ENCODE results near the gene KIF6. TPM values are rescaled to one million over a fixed set of nuclear protein-coding genes. Genes with fewer than 3 reads are reported as not detected.

Gene KIF6
- polyA plus RNA-seq, 2 of the 4 experiments (the other 2 are of a cell fraction) = 0.05 to 0.39 TPM

GRCh38 chr6:39444479-39445019, 280.7 kb downstream of the KIF6 start (continued):
- TF ChIP-seq ESRRA (IDR thresholded peaks at IDR 0.05; ENCODE audit: borderline replicate concordance, low read length) (no peak), EHMT2 (IDR thresholded peaks at IDR 0.05; ENCODE audit: low read depth) (no peak), GATA3 (IDR thresholded peaks at IDR 0.05; ENCODE audit: borderline replicate concordance) (no peak), TP53 (CRISPR knock-in tag; IDR thresholded peaks at IDR 0.05) (no peak), SREBF2 (IDR thresholded peaks at IDR 0.05) (no peak), MAZ (IDR thresholded peaks at IDR 0.05; ENCODE audit: borderline replicate concordance, low read depth, low read length) (no peak), NPAS2 (CRISPR knock-in tag; IDR thresholded peaks at IDR 0.05; ENCODE audit: borderline replicate concordance) (no peak), BHLHE40 (IDR thresholded peaks at IDR 0.05; ENCODE audit: low read depth, low read length) (no peak), HDAC2 (IDR thresholded peaks at IDR 0.05) (no peak)
- TF ChIP-seq, protein P1, sequence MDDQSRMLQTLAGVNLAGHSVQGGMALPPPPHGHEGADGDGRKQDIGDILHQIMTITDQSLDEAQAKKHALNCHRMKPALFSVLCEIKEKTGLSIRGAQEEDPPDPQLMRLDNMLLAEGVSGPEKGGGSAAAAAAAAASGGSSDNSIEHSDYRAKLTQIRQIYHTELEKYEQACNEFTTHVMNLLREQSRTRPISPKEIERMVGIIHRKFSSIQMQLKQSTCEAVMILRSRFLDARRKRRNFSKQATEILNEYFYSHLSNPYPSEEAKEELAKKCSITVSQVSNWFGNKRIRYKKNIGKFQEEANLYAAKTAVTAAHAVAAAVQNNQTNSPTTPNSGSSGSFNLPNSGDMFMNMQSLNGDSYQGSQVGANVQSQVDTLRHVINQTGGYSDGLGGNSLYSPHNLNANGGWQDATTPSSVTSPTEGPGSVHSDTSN (IDR thresholded peaks at IDR 0.05) = no peak
- TF ChIP-seq, protein P2, sequence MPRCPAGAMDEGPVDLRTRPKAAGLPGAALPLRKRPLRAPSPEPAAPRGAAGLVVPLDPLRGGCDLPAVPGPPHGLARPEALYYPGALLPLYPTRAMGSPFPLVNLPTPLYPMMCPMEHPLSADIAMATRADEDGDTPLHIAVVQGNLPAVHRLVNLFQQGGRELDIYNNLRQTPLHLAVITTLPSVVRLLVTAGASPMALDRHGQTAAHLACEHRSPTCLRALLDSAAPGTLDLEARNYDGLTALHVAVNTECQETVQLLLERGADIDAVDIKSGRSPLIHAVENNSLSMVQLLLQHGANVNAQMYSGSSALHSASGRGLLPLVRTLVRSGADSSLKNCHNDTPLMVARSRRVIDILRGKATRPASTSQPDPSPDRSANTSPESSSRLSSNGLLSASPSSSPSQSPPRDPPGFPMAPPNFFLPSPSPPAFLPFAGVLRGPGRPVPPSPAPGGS (IDR thresholded peaks at IDR 0.05) = no peak
- TF ChIP-seq, protein P3, sequence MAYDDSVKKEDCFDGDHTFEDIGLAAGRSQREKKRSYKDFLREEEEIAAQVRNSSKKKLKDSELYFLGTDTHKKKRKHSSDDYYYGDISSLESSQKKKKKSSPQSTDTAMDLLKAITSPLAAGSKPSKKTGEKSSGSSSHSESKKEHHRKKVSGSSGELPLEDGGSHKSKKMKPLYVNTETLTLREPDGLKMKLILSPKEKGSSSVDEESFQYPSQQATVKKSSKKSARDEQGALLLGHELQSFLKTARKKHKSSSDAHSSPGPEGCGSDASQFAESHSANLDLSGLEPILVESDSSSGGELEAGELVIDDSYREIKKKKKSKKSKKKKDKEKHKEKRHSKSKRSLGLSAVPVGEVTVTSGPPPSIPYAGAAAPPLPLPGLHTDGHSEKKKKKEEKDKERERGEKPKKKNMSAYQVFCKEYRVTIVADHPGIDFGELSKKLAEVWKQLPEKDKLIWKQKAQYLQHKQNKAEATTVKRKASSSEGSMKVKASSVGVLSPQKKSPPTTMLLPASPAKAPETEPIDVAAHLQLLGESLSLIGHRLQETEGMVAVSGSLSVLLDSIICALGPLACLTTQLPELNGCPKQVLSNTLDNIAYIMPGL (CRISPR knock-in tag; IDR thresholded peaks at IDR 0.05; ENCODE audit: borderline replicate concordance) = no peak

DNA sequence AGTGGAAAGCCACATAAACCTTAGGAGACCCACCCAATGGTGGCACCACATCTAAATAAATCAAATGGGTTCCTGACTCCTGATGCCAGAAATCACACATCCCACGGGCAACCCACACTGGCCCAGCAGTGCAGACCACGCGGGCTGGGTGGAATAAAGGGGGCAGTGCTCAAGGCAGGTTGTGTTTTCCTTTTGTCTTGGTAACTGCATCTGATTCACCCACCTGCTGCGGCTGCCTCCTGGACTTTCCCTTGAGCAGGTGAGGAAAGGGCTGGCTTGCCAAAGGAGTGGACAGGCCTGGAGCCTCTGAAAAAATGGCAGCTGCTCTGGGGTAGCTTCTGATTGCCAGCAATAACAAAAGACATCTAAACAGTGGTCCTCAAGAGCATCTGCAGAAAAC, 283.2 kb downstream of the KIF6 start:
- no peaks in the 10 kb centered on the region for H3K9me3 ChIP-seq
- ATAC-seq (no peak), DNase-seq (ENCODE audit: low read depth in 1 of 2, low spot score in 1 of 2) (no peak), FAIRE-seq (no peak)
- WGBS (ENCODE audit: missing lambda C conversion rate) = 53% methylated on average over 4 of the region's 4 CpGs
- H3K4me1 ChIP-seq = no peaks in the 10 kb centered on the region
- H3K27ac ChIP-seq = no peak overlapping the region
- H3K4me2 ChIP-seq = no peak overlapping the region
- ChIA-PET POLR2A (no interaction called here), CTCF (no interaction called here)
- no peak overlapping the region for H3K4me3 ChIP-seq
- TF ChIP-seq RNF2 (IDR thresholded peaks at IDR 0.05; ENCODE audit: borderline replicate concordance, low read depth) (no peak), MAZ (IDR thresholded peaks at IDR 0.05; ENCODE audit: borderline replicate concordance, low read depth, low read length) (no peak), HOXB13 (CRISPR knock-in tag; IDR thresholded peaks at IDR 0.05; ENCODE audit: low read depth) (no peak), EHF (CRISPR knock-in tag; IDR thresholded peaks at IDR 0.05) (no peak), RARB (CRISPR knock-in tag; IDR thresholded peaks at IDR 0.05) (no peak), EP300 (IDR thresholded peaks at IDR 0.05) (no peak), POLR2A (IDR thresholded peaks at IDR 0.05; ENCODE audit: low read length) (no peak), CHD4 (IDR thresholded peaks at IDR 0.05; ENCODE audit: borderline replicate concordance) (no peak), POLR2AphosphoS2 (conservative IDR thresholded peaks at IDR 0.05; ENCODE audit: low read length) (no peak), RAD21 (conservative IDR thresholded peaks at IDR 0.05 in 1 of 2, IDR thresholded peaks at IDR 0.05 in 1 of 2) (no peak), TFCP2L1 (CRISPR knock-in tag; IDR thresholded peaks at IDR 0.05) (no peak), RCOR1 (IDR thresholded peaks at IDR 0.05; ENCODE audit: low read depth, low read length) (no peak), GATA3 (IDR thresholded peaks at IDR 0.05; ENCODE audit: borderline replicate concordance) (no peak), USF2 (IDR thresholded peaks at IDR 0.05) (no peak)
- TF ChIP-seq, protein P4, sequence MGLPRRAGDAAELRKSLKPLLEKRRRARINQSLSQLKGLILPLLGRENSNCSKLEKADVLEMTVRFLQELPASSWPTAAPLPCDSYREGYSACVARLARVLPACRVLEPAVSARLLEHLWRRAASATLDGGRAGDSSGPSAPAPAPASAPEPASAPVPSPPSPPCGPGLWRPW (IDR thresholded peaks at IDR 0.05) = no peak
- TF ChIP-seq, protein P5, sequence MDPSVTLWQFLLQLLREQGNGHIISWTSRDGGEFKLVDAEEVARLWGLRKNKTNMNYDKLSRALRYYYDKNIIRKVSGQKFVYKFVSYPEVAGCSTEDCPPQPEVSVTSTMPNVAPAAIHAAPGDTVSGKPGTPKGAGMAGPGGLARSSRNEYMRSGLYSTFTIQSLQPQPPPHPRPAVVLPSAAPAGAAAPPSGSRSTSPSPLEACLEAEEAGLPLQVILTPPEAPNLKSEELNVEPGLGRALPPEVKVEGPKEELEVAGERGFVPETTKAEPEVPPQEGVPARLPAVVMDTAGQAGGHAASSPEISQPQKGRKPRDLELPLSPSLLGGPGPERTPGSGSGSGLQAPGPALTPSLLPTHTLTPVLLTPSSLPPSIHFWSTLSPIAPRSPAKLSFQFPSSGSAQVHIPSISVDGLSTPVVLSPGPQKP (IDR thresholded peaks at IDR 0.05; ENCODE audit: low read depth, low read length) = no peak

Data from A549 (cell line).